Thyroid gland (tissue), 4 donors: ENCODE data around the gene GALNT3. TPM values are rescaled to one million over a fixed set of nuclear protein-coding genes. Genes with fewer than 3 reads are reported as not detected.

Experiments used
- total RNA-seq, 4 donors: library from RNA; depleted of rRNA; stranded (reverse); fragments of >200 nt; gene quantifications; one replicate each; pipeline ENCODE4 v1.2.3, GENCODE V29; 2016

Gene GALNT3
- total RNA-seq, 4 donors from 2014 or later: 48.8 to 78.5 (median 59.2) TPM

Other genes with a start within 250 kb of the GALNT3 start
- gene TTC21B, start 159.5 kb upstream of the GALNT3 start, total RNA-seq: 10 to 100 TPM; 29.1 to 45.7 (median 32.9) TPM